ENCODE results near the gene TTC38.

TTC38 gene

GRCh38 chr22:46326066-46326680 lies 58.4 kb downstream of the TTC38 start:
- in situ Hi-C loops (cut with MboI; ENCODE audit: low sequenced_read_pairs): no loop called here

GRCh38 chr22:46327691-46328465 lies 60.1 kb downstream of the TTC38 start:
- in situ Hi-C loops (cut with MboI; ENCODE audit: low sequenced_read_pairs): no loop called here

GRCh38 chr22:46328797-46329196 lies 61.0 kb downstream of the TTC38 start:
- in situ Hi-C loops (cut with MboI; ENCODE audit: low sequenced_read_pairs): no loop called here

GRCh38 chr22:46329616-46330015 lies 61.8 kb downstream of the TTC38 start:
- in situ Hi-C loops (cut with MboI; ENCODE audit: low sequenced_read_pairs): no loop called here

- in situ Hi-C loops (cut with MboI; ENCODE audit: low sequenced_read_pairs): no loop called here
Observed at GRCh38 chr22:46330426-46330825, 62.6 kb downstream of the TTC38 start.

GRCh38 chr22:46331496-46331895 lies 63.7 kb downstream of the TTC38 start:
- in situ Hi-C loops (cut with MboI; ENCODE audit: low sequenced_read_pairs): no loop called here

GRCh38 chr22:46335201-46336118 lies 67.7 kb downstream of the TTC38 start, which contains the start of gene TRMU:
TRMU (plus strand) TSS chr22:46335714; CDS start chr22:46335765, 51 bp downstream.
- in situ Hi-C loops (cut with MboI; ENCODE audit: low sequenced_read_pairs): no loop called here

GRCh38 chr22:46336119-46337078 lies 68.6 kb downstream of the TTC38 start:
- in situ Hi-C loops (cut with MboI; ENCODE audit: low sequenced_read_pairs): no loop called here

- in situ Hi-C loops (cut with MboI; ENCODE audit: low sequenced_read_pairs): no loop called here
Observed at GRCh38 chr22:46337870-46338269, 70.1 kb downstream of the TTC38 start.

GRCh38 chr22:46338636-46339035 lies 70.8 kb downstream of the TTC38 start:
- in situ Hi-C loops (cut with MboI; ENCODE audit: low sequenced_read_pairs): no loop called here

GRCh38 chr22:46339956-46340355 lies 72.1 kb downstream of the TTC38 start:
- in situ Hi-C loops (cut with MboI; ENCODE audit: low sequenced_read_pairs): no loop called here

GRCh38 chr22:46340676-46341075 lies 72.9 kb downstream of the TTC38 start:
- in situ Hi-C loops (cut with MboI; ENCODE audit: low sequenced_read_pairs): no loop called here
